Trophoblast cell (in vitro differentiated cells and primary cell): ENCODE measurements around the gene TRIM16.
"Not testable (repeated sequence)": the region's sequence is repeated elsewhere in the genome, so short reads cannot be mapped to it uniquely, and the experiment has no call there.

ENCODE experiments used
- DNase-seq, 2 donors: peaks; one replicate each; pipeline ENCODE4 v3.0.0-alpha.2; 2016
- H2AFZ ChIP-seq: 2 replicates; pipeline ENCODE4 v1.6.1; 2013; ENCODE audit warnings: low read length, moderate library complexity, mild to moderate bottlenecking; ENCODE audit not compliant: insufficient read depth, poor library complexity
- H2AK5ac ChIP-seq: 2 replicates; pipeline ENCODE4 v1.6.1; 2013; ENCODE audit warnings: mild to moderate bottlenecking, low read length
- H2BK120ac ChIP-seq: 2 replicates; pipeline ENCODE4 v1.6.1; 2013; ENCODE audit warnings: low read length, mild to moderate bottlenecking, moderate library complexity; ENCODE audit not compliant: insufficient read depth, poor library complexity
- H2BK12ac ChIP-seq: 2 replicates; pipeline ENCODE4 v1.6.1; 2013; ENCODE audit warnings: mild to moderate bottlenecking, low read length, moderate library complexity
- H2BK5ac ChIP-seq: 2 replicates; pipeline ENCODE4 v1.6.1; 2013; ENCODE audit warnings: low read length, low read depth, moderate library complexity, mild to moderate bottlenecking; ENCODE audit not compliant: poor library complexity
- H3K14ac ChIP-seq: 2 replicates; pipeline ENCODE4 v1.6.1; 2013; ENCODE audit warnings: mild to moderate bottlenecking, low read length
- H3K18ac ChIP-seq: 2 replicates; pipeline ENCODE4 v1.6.1; 2013; ENCODE audit warnings: mild to moderate bottlenecking, low read length
- H3K23ac ChIP-seq: 2 replicates; pipeline ENCODE4 v1.6.1; 2013; ENCODE audit warnings: low read length
- H3K27ac ChIP-seq: 2 replicates; pipeline ENCODE4 v1.5.1; 2013; ENCODE audit warnings: low read depth, mild to moderate bottlenecking, inconsistent platforms, low read length, moderate library complexity
- H3K27me3 ChIP-seq: 2 replicates; pipeline ENCODE4 v1.6.1; 2013; ENCODE audit warnings: inconsistent platforms, mild to moderate bottlenecking, low read length, moderate library complexity; ENCODE audit not compliant: insufficient read depth
- H3K36me3 ChIP-seq, 2 experiments: 1 replicate in 1 of 2; 2 replicates in 1 of 2; pipeline ENCODE4 v1.6.1; 2013; ENCODE audit warnings: low read length in 2 of 2, mild to moderate bottlenecking in 2 of 2, moderate library complexity in 1 of 2; ENCODE audit not compliant: insufficient read depth in 2 of 2, control insufficient read depth in 1 of 2
- H3K4ac ChIP-seq: 2 replicates; pipeline ENCODE4 v1.6.1; 2013; ENCODE audit warnings: low read depth, mild to moderate bottlenecking, low read length, moderate library complexity
- H3K4me1 ChIP-seq, 2 experiments: 1 replicate in 1 of 2; 2 replicates in 1 of 2; pipeline ENCODE4 v1.6.1; 2013; ENCODE audit warnings: low read length in 2 of 2, mild to moderate bottlenecking in 2 of 2, moderate library complexity in 1 of 2; ENCODE audit not compliant: insufficient read depth in 2 of 2, control insufficient read depth in 1 of 2
- H3K4me2 ChIP-seq: 2 replicates; pipeline ENCODE4 v1.6.1; 2013; ENCODE audit warnings: inconsistent platforms, mild to moderate bottlenecking, low read length, moderate library complexity
- H3K4me3 ChIP-seq: 2 replicates; pipeline ENCODE4 v1.5.1; 2013; ENCODE audit warnings: mild to moderate bottlenecking, low read depth, low read length, inconsistent platforms
- H3K79me1 ChIP-seq: one replicate; pipeline ENCODE4 v1.6.1; 2013; ENCODE audit warnings: low read length
- H3K79me2 ChIP-seq: 2 replicates; pipeline ENCODE4 v1.6.1; 2013; ENCODE audit warnings: low read length, mild to moderate bottlenecking; ENCODE audit not compliant: control insufficient read depth, insufficient read depth, poor library complexity
- H3K9ac ChIP-seq: 2 replicates; pipeline ENCODE4 v1.6.1; 2013; ENCODE audit warnings: mild to moderate bottlenecking, low read length
- H3K9me3 ChIP-seq: 2 replicates; pipeline ENCODE4 v1.6.1; 2013; ENCODE audit warnings: low read depth, mild to moderate bottlenecking, control low read depth, inconsistent platforms, low read length; ENCODE audit not compliant: insufficient read depth
- H4K12ac ChIP-seq: 2 replicates; pipeline ENCODE4 v1.6.1; 2013; ENCODE audit warnings: low read depth, mild to moderate bottlenecking, low read length, moderate library complexity
- H4K8ac ChIP-seq: 2 replicates; pipeline ENCODE4 v1.6.1; 2013; ENCODE audit warnings: low read depth, mild to moderate bottlenecking, low read length, moderate library complexity
- H4K91ac ChIP-seq: one replicate; pipeline ENCODE4 v1.6.1; 2013; ENCODE audit warnings: low read depth, mild to moderate bottlenecking, low read length, moderate library complexity
- WGBS: extraction: QIAGEN DNeasy Blood & Tissue Kit; methylation state at CpG from one replicate; pipeline ENCODE4 v1.1.7; 2013; ENCODE audit warnings: missing lambda C conversion rate; ENCODE audit not compliant: insufficient read length, insufficient coverage; ENCODE audit errors: extremely low coverage; 5-methylcytosine and 5-hydroxymethylcytosine counted together

TRIM16 gene

DNA sequence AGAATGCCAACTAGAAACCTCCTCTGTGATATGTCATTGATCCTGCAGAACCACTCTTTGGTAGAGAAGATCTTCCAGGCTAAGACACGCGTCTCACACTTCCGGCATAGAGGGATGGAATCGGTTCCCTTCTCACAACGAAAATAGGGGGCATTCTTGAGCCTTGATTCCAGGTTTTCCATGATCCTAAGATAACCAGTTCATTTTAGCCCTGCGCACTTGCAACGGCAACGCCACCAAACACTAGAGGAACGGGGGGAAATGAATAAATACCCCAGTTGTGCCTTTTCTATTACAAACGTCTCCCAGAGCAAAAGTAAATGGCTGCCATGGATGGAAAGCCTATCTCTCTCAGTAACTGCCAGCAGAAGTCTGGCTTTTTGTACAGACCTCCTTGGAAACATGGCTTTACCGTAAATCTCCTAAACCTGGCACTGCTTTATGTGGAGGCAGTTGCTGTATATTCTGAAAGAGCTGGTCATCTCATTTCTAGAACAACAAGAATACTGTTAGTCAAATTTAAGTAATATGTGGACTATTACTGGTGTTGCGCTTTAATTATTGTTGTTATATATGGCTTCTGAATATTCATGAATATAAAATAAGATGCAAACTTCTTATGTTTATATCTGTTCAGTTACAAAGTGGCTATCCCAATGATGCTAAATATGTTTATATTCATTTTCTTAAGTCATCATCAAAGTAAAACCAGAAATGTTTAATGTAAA is 64.6 kb downstream of the TRIM16 start, which contains the start of gene FBXW10B:
Gene FBXW10B, minus strand, starts transcription at position 374 of the 728 bp plus-strand sequence. Its CDS starts 192 bp downstream, at position 182.
- DNase-seq, H2BK12ac ChIP-seq: not testable (repeated sequence)
- WGBS, result no CpG with 5 or more reads among the region's 12 CpGs

DNA sequence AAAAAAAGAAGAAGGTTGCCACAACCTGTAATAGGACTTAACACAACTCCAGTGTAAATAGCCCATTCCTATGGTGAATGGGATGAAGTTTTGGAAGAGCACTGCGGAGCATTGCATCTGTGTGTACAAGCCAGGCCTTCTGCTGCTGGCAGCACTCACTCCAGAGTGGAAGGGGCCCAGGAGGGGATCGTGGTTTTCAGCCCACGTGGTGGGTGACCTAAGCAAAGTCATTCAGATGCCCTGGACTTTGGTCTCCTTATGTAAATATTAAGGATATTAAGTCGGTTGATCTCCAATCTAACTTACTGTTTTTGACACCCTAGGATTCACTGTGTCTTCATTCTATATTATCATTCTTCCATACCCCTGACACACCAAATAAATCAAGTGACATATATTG is 67.3 kb downstream of the TRIM16 start:
- not testable (repeated sequence) for H3K79me2 ChIP-seq, H3K23ac ChIP-seq

More for the DNA sequence above, 64.6 kb downstream of the TRIM16 start, which contains the start of gene FBXW10B:
- not testable (repeated sequence) for H3K23ac ChIP-seq, H3K27me3 ChIP-seq, H4K91ac ChIP-seq, H3K9me3 ChIP-seq, H3K4ac ChIP-seq, H3K4me3 ChIP-seq, H3K36me3 ChIP-seq, H4K8ac ChIP-seq, H3K4me2 ChIP-seq, H3K4me1 ChIP-seq, H4K12ac ChIP-seq, H2AFZ ChIP-seq, H3K9ac ChIP-seq, H3K27ac ChIP-seq, H2AK5ac ChIP-seq, H2BK5ac ChIP-seq, H3K79me1 ChIP-seq, H3K14ac ChIP-seq, H2BK120ac ChIP-seq, H3K79me2 ChIP-seq, H3K18ac ChIP-seq

DNA sequence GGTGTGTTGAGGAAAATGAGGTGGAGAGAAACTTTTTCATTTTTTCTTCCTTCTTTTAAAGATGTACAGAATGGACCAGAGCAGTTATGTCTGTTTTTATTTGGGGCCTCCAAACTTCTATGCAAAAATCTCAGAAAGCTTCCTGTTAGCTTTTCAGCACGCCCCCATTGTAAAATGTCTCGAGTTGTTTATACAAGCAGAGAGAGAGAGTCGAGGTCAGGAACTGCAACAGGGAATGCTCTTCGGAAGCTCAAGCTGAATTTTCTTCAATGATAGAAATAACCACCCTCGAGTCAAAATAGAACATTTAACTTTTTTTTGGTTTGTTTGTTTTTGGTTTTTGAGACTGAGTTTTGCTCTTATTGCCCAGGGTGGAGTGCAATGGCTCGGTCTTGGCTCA is 68.3 kb downstream of the TRIM16 start:
- H3K4me1 ChIP-seq, DNase-seq, H3K23ac ChIP-seq, H2BK5ac ChIP-seq, H4K12ac ChIP-seq, H2BK12ac ChIP-seq, H3K4me3 ChIP-seq, H3K79me2 ChIP-seq, H3K79me1 ChIP-seq, H2AFZ ChIP-seq, H3K18ac ChIP-seq, H3K9me3 ChIP-seq, H3K4me2 ChIP-seq, H3K27ac ChIP-seq, H3K4ac ChIP-seq, H3K9ac ChIP-seq, H2AK5ac ChIP-seq, H2BK120ac ChIP-seq, H4K8ac ChIP-seq, H3K27me3 ChIP-seq, H4K91ac ChIP-seq, H3K14ac ChIP-seq, H3K36me3 ChIP-seq: not testable (repeated sequence)
- WGBS, result no CpG with 5 or more reads among the region's 6 CpGs

More for the DNA sequence above, 67.3 kb downstream of the TRIM16 start:
- not testable (repeated sequence) for H3K79me1 ChIP-seq, H3K4me1 ChIP-seq, H2BK5ac ChIP-seq, H4K12ac ChIP-seq, H2AK5ac ChIP-seq, H4K8ac ChIP-seq, H3K27me3 ChIP-seq, H2BK12ac ChIP-seq, H3K18ac ChIP-seq, H3K14ac ChIP-seq, H3K4ac ChIP-seq, H2AFZ ChIP-seq, H2BK120ac ChIP-seq, H3K9me3 ChIP-seq, H3K27ac ChIP-seq, H3K9ac ChIP-seq, H3K4me2 ChIP-seq, DNase-seq, H3K4me3 ChIP-seq, H4K91ac ChIP-seq, H3K36me3 ChIP-seq
- no CpG with 5 or more reads among the region's 4 CpGs for WGBS

DNA sequence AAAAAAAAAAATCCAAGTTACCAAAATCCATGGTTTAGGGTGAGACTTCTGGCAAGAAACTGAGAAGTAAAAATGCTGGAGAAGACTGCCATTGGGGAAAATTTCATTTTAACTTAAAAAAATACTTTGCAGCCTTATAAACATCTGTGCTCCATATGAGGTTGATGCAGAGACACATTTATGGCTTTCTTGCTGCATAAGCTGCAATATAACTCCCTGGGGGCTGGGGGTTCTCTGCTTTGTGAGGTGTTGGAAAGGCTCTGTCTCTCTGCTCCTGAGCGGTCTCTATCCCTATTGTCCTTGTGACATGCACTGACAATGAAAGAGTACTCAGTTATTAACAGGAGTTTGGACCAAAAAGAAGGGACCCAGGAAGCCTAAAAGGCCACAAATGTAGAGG is 71.0 kb downstream of the TRIM16 start:
- H2AK5ac ChIP-seq, H3K4ac ChIP-seq, H3K23ac ChIP-seq, H2AFZ ChIP-seq, H3K27me3 ChIP-seq, H3K9me3 ChIP-seq, H3K14ac ChIP-seq, H3K27ac ChIP-seq, H2BK120ac ChIP-seq, H3K9ac ChIP-seq, H4K12ac ChIP-seq, H4K91ac ChIP-seq, H3K4me2 ChIP-seq, H2BK5ac ChIP-seq, H4K8ac ChIP-seq, H3K18ac ChIP-seq, H3K36me3 ChIP-seq, H3K4me1 ChIP-seq, H3K79me2 ChIP-seq, DNase-seq, H2BK12ac ChIP-seq, H3K4me3 ChIP-seq, H3K79me1 ChIP-seq: not testable (repeated sequence)
- no CpG with 5 or more reads among the region's 1 CpG for WGBS
